B cell (primary cell): ENCODE results near the gene CCDC137.

ENCODE experiments used
- EZH2 ChIP-seq: IDR thresholded peaks from 2 replicates; pipeline ENCODE4 v1.6.1; 2012; ENCODE audit warnings: borderline replicate concordance, low read depth, mild to moderate bottlenecking, moderate library complexity, low read length; ENCODE audit not compliant: insufficient read depth, poor library complexity, severe bottlenecking
- TF ChIP-seq, protein P1 (sequence below): fragments of 200-600 bp; IDR thresholded peaks from one replicate; pipeline ENCODE4 v1.8.0; 2022; ENCODE audit warnings: antibody characterized with exemption, mild to moderate bottlenecking

DNA sequence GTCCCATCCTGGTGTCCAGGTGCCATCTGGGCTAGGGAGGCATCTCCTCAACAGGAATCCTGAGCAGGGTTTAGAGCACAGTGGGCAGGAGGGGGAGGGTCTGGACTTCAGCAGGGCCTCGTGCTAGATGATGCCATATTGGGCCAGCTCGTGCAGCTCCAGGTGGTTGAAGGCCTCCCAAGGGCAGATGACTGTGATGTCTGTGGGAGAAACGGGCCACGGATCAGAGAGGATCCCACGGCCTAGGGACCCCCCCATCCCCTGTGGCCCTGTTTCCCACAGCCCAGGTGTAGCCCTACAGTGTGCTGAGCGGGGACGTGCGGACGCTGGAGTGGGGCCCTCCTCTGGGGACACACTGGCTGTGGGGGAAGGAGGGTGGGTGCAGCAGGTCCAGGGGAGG, 15.6 kb upstream of the CCDC137 start:
- TF ChIP-seq, protein P1, sequence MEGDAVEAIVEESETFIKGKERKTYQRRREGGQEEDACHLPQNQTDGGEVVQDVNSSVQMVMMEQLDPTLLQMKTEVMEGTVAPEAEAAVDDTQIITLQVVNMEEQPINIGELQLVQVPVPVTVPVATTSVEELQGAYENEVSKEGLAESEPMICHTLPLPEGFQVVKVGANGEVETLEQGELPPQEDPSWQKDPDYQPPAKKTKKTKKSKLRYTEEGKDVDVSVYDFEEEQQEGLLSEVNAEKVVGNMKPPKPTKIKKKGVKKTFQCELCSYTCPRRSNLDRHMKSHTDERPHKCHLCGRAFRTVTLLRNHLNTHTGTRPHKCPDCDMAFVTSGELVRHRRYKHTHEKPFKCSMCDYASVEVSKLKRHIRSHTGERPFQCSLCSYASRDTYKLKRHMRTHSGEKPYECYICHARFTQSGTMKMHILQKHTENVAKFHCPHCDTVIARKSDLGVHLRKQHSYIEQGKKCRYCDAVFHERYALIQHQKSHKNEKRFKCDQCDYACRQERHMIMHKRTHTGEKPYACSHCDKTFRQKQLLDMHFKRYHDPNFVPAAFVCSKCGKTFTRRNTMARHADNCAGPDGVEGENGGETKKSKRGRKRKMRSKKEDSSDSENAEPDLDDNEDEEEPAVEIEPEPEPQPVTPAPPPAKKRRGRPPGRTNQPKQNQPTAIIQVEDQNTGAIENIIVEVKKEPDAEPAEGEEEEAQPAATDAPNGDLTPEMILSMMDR = no peak
- TF ChIP-seq EZH2 = no peak
